GM19372 (cell line): ENCODE measurements around the gene PROCA1.
A peak's percentile ranks its signal among the peaks of the same experiment; 100 is the strongest.

ENCODE experiments used
- ATAC-seq: cut with Tn5 transposase; IDR thresholded peaks from one replicate; pipeline ENCODE4 v1.9.1; 2021; ENCODE audit warnings: mild to moderate bottlenecking, low read depth, moderate library complexity; ENCODE audit not compliant: unreplicated experiment

Gene PROCA1, protein sequence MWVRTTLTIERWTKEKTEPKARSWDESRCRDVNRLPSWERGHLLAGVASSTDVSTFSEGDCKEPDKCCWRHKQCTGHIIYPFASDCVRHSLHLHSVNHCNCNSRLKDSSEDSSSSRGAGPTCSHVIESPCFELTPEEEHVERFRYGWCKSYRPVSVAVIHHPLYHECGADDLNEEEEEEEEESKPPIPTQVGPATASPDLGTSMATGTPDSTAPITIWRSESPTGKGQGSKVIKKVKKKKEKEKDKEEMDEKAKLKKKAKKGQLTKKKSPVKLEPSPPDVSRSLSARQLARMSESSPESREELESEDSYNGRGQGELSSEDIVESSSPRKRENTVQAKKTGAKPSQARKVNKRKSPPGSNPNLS

DNA sequence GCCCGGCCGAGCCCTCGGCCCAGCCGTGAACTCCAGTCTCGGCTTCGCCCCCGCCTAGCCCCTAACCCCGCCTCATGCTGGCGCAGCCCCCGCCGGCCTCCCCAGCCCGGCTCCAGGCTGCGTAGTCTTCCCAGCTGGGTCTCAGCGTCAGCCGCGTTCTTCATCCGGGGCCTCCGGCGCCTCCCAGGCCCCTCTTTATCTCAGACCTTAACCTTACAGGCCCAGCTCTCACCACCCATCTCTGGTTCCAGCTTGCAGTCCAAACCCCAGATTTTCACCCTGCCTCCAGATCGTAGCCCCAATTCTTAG lies at the start of gene PROCA1:
PROCA1 (minus strand) TSS at position 166 of the 309 bp plus-strand sequence. CDS start 228 bp downstream, outside the sequence.
- ATAC-seq: peak; percentile 33

DNA sequence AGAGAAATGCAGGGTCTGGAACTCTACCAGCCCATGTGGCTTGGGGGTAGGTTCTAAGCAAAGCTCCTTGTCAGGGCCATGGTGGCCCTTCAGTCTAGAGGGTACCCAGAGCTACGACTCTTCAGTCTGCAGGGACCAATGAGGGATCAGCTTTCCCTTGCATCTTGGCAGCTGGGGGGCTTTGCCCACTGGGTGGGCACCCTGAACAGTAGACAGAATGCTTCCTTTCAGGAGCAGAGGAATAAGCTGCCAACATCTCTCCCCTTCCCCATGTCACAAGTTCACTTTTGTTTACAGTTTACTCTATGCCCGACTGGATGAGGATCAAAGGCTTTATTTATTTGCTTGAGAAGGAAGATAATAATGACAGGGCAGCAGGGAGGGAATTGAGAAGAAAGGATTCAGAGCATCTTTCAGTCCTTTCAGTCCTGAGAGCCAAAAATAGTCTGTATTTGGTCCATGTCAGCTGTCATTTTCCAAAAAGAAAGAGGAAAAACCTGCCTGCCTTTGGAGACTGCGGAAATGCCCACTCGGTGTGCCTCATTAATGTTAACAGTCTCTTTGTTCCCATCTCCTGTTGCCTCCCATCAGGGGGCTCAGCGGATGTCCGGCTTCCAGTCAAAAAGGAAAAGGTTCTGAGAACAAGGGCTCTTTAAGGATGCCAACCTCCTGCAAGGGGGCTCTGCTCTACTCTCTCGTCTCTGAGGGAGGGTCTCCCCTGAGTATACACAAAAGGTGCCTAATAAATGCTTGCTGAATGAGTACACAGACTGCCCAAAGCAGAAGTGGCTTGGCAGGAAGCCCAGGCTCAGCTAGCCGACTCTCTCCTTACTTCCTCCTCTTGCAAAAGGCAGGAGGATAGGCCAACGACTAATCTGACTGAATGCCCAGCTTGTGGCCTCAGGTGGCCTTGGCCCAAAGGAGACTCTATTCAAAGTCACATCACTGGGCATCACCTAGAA lies 49.2 kb upstream of the PROCA1 start:
- no peak for ATAC-seq

DNA sequence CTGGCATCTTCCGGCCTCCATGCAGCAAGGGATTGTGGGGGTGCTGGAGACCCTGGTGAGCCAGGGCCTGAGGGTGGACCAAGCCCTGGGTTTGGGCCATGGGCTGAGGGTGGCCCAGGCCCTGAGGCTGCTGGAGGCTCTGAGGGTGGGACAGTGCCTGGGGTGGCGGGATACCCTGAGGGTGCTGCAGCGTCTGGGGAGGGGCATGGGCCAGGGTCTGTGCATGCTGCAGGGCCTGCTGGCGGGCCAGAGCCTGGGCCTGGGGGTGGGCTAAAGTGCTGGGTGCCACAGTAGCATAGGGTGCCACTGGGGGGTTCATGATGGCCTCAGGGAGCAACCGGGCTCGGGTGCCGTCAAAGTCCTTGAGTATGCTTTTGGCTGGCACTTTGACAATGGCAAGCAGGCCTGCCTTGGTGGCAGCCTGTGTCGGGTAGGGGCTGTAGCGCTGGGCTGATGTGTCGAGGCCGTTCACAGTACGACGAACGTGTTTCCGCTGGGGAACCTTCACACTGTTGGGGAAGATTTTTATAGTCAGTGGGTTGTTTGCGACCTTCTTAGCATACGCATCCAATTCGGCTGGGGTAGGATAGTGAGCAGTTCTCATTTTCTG lies 47.7 kb upstream of the PROCA1 start:
- no peak for ATAC-seq

DNA sequence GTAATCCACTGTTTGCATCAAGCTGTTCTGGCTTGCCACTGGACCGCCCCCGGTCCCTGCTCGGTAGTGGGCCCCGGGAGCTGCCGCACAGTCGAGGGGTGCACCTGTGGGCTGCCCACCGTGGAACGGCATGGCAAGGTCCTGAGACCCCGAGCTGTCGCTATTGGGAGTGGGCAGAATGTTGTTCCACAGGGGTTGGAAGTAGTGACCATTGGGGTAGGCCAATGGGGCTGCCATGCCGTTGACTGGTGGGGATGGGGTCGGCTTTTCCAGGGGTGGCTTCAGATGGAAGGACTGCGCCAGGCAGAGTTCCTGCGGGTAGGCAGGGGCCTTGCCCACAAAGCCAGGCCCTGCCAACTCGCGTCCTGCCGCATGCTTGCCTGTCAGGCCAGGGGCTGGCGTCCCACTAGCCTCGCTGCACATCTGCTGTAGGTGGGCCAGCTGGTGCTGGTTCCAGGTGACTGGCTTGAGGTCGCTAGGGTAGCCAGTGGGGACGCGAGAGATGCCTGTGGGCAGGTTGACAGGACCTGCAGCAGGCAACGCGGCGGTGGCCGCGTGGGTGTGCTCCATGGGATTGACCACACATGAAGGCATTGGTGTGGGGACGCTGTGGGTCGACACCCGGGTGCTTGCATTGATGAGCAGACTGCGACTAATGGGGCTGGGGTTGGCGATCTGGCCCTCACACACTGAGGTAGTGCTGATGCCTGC lies 46.9 kb upstream of the PROCA1 start:
- no peak for ATAC-seq

DNA sequence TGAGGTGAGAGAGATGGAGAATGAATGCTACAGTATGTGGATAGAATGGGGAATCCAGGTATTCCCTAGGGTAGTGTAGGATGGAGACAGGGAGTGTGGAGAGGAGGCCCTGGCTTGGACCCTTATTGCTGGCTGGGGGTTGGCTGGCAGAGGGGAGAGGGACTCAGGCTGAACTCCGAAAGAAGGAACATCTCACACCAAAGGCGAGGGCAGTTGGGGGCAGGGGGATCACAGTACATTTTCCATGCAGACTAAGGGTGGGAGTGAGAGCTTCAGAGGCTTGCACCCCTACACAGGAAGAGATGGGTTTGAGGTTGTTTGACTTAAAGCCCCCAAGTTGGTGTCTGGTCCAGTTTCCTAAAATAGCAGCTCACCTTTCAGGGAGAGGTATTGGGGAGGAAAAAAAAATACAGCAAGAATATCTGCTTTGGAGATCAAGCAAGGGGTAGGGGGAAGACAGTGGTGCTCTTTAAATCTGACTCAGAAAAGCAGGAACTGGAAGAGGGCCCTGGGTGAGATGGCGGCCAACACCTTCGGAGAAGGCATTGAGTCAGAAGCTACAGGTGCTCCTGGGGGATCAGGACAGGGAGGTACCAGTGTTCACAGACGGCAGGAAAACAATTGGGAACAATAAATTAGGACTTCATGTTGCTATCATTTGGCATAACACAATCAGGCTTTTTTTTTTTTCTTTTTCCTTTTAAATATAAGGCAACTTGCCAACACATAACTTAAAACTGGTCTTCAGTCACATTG lies 44.5 kb upstream of the PROCA1 start:
- no peak for ATAC-seq

DNA sequence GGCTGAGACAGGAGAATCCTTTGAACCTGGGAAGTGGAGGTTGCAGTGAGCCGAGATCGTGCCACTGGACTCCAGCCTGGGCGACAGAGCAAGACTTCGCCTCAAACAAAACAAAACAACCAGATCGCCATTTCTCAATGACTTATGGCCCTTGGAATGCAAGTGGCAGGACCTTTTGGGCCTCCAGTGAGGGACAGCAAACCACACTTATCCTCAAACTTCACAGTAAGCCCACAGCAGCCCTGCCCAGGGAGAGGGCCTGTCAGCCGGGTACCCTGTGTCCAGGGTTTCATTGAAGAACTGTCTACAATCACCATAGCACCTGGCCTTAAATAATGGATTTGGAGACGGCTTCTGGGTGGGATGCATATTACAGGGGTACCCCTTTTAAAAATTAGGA lies 43.8 kb upstream of the PROCA1 start:
- ATAC-seq: no peak

DNA sequence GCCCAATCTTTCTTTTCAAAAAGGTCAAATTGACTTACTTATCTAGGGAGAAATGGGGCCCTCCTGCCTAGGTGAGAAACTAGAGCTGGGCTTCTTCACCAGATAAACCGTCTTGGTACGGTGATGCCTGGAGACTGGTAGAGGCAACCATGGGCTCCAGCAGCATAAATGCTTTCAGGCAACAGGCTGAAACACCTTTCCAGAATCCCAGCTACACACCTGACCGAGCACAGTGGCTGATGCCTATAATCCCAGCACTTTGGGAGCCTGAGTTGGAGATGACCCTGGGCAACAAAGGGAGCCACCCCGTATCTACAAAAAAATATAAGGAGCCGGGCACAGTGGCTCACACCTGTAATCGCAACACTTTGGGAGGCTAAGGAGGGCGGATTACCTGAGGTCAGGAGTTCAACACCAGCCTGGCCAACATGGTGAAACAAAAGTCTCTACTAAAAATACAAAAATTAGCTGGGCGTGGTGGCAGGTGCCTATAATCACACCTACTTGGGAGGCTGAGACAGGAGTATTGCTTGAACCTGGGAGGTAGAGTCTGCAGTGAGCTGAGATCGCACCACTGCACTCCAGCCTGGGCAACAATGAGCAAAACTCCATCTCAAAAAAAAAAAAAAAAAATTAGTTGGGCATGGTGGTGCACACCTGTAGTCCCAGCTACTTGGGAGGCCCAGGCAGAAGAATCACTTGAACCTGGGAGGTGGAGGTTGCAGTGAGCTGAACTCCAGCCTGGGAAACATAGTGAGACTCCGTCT lies 40.1 kb upstream of the PROCA1 start:
- no peak for ATAC-seq

DNA sequence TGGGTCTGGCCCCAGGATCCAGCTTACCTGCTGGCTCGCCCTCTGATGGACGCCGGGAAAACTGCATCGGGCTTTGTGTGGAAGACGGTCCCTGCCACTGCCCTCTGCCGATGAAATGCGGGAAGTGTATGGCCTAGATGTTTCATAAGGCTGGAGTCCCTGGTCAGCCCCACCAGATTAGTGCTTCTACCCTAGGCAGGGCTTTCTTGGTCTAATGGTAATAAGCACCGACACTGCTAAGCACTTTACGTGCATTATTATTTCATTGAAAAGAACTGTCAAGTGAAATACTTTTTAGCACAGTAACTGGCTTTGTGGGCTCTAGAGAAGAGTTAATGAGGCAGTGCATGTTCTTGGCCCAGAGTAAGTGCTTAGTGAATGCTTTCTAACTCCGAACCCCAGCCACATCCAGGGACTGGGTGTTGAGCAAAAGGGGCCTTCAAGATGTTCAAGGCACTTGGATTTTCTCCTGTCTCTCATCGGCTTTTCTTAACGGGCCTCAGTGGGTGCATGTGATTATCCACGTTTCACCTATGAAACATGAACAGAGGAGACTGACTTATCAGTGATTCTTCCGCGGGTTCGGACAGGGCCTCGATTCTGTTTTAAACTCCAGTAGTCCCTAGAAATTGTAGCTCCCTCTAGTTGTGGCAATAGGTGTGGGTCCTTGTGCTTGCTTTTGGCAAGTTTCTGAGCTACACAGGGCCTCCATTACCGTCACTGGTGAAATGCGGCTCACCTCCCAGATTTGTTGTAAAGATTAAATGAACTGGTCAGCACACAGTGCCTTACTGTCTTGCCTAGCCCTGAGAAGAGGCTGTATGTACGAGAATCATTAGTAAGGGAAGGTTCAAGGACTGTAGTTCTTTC lies 38.7 kb upstream of the PROCA1 start:
- ATAC-seq: peak; percentile 75

DNA sequence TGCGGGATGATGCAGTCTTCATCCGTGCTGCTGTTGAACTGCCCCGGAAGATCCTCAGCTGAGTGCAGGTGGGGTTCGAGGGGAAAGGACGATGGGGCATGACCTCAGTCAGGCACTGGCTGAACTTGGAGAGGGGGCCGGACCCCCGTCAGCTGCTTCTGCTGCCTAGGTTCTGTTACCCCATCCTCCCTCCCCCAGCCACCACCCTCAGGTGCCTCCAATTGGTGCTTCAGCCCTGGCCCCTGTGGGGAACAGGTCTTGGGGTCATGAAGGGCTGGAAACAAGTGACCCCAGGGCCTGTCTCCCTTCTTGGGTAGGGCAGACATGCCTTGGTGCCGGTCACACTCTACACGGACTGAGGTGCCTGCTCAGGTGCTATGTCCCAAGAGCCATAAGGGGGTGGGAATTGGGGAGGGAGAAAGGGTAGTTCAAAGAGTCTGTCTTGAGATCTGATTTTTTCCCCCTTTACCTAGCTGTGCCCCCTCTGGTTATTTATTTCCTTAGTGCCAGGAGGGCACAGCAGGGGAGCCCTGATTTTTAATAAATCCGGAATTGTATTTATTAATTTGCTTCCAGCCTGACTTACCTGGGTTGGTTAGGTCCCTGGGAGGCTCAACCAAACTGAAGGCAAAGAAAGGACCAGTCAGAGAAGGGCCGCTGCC lies 38.0 kb upstream of the PROCA1 start:
- no peak for ATAC-seq

DNA sequence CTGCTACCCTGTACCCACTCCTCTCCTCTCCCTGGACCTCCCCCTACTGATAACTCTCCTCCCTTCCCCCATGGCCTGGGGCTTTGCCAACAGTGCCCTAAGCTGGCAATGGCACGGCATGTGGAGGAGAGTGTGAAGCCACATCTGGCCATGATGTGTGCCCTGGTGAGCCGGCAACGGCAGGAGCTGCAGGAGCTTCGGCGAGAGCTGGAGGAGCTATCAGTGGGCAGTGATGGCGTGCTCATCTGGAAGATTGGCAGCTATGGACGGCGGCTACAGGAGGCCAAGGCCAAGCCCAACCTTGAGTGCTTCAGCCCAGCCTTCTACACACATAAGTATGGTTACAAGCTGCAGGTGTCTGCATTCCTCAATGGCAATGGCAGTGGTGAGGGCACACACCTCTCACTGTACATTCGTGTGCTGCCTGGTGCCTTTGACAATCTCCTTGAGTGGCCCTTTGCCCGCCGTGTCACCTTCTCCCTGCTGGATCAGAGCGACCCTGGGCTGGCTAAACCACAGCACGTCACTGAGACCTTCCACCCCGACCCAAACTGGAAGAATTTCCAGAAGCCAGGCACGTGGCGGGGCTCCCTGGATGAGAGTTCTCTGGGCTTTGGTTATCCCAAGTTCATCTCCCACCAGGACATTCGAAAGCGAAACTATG lies 37.3 kb upstream of the PROCA1 start:
- no peak for ATAC-seq

DNA sequence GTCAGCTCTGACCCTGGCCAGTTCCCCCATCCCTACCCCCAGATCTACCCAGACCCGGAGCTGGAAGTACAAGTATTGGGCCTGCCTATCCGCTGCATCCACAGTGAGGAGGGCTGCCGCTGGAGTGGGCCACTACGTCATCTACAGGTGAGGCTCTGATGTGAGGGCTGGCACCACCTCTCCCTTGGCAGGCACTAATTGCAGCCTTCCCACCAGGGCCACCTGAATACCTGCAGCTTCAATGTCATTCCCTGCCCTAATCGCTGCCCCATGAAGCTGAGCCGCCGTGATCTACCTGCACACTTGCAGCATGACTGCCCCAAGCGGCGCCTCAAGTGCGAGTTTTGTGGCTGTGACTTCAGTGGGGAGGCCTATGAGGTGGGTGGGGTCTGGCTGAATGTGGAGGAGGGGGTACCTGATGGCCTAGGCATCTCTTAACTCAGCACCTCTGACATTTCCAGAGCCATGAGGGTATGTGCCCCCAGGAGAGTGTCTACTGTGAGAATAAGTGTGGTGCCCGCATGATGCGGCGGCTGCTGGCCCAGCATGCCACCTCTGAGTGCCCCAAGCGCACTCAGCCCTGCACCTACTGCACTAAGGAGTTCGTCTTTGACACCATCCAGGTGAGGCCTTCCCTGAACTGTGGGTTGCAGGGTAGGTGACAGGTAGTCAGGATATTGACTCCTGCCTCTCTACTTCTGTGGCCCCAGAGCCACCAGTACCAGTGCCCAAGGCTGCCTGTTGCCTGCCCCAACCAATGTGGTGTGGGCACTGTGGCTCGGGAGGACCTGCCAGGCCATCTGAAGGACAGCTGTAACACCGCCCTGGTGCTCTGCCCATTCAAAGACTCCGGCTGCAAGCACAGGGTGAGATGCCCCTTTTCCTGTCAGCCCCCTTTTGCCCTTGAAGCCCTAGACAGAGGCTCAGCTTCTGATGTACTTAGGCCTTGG lies 36.4 kb upstream of the PROCA1 start:
- no peak for ATAC-seq

DNA sequence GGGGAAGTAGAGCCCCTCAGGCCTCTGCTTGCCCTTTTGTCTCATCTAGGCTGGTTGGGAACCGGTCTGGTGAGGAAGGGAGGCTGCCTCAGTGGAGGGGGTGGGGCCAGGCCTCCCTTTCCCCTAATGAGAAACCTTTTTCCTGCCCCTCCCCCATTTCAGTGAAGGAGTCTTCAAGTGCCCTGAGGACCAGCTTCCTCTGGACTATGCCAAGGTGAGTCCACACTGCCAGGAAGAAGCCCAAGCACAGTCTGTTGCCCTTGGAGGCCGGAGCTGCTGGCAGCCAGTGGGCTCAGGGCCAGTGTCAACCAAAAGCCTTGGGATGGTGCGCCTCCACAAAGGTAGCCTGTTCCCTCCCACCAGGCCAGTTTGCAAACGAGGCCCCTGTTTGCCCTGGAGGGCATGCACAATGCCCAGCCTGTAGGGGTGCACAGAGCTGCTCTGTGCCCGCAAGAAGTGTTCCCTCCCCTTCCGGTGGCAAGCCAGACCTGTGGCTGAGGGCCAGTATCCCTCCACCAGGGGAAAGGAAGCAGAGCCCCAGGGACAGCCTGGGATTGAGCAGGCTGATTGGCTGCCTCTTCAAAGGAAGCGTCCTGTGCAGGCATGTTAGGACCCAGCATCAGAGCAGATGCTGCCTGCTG lies 35.5 kb upstream of the PROCA1 start:
- ATAC-seq: no peak

DNA sequence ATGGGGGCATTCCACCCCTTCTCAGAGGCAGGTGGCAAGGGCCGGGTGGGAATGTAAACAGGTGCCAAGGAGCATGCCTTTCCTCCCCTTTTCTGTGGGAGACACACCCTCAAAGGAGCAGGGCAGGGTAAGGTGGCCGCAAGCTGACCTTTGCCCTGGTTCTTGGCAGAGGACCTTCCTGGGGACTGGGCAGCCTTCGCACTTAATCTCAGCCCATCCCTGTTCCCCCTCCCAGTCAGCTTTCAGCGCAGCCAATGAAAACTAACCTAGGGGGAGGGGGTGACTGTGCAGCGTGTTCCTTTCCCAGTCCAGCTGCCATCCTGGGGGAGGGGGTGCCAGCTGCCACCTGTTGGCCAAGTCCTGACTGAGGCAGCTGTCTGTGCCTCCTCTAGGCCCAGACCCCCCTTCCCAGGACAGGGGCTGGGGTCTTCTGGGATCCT lies 34.9 kb upstream of the PROCA1 start:
- no peak for ATAC-seq

DNA sequence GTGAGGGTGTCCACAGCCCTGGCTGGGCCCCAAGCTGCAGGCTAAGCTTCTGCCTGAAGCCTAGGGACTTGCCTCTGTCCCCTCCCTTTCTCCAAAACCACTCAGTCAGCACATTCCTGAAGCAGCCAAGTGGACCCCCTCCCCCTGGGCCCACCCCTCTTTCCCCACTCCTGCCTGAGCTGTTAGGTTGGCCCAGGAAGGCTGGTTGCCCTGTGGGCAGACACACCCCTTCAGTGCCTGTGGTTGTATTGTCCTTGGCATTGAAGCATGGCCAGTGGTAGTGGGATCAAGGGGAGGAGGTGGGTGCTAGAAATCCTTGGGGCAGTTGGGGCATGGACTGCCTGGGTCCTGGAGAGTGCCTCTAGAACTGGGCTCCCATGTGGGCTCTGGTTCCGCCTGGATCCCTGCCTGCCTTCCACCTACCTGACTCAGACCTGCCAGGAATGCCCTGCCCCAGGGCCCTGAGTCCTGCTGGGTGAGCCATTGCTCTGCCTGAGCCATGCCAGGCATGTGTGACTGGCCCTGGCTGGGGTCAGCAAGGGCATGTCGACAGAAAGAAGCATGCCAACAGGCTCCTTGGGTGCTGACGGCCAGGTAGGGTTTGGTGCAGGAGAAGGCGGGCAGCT lies 34.2 kb upstream of the PROCA1 start:
- ATAC-seq: no peak
